ENCODE data around the gene DPPA3.
"Not testable (repeated sequence)": the region's sequence is repeated elsewhere in the genome, so short reads cannot be mapped to it uniquely, and the experiment has no call there.

The DPPA3 gene

DNA sequence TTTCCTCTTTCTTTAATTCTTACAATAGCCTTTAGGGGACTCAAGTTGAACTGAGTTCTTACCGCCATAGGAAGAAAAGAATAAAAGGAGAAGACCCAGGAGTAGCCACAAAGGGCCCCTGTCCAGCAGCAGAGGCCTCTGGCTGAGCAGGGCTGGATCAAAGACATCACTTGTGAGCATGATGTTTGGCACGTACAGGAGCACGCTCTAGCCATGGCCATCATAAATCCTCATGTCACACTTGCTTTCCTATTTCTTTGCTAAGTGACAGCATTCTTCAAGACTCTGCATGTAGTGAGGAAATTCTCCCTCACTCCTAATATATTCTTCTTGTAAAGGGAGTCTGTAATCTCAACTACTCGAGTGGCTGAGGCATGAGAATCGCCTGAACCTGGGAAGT is 20.3 kb downstream of the DPPA3 start:
- DNase-seq, result no peak

DNA sequence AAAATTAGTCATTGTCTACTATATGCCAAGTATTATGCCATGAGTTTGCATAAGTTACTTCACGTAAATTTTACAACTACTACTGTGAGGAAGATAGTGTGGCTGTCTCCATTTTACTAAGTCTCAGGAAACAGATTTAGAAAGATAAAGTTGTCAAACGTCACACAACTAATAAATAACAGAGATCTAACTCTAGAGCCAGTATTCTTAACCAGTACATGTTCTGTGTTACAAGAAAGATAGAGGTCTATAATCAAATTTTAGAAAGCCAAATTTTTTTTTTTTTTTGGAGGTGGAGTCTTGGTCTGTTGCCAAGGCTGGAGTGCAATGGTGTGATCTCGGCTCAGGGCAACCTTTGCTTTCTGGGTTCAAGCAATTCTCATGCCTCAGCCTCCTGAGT is 21.8 kb downstream of the DPPA3 start:
- no peak for DNase-seq

DNA sequence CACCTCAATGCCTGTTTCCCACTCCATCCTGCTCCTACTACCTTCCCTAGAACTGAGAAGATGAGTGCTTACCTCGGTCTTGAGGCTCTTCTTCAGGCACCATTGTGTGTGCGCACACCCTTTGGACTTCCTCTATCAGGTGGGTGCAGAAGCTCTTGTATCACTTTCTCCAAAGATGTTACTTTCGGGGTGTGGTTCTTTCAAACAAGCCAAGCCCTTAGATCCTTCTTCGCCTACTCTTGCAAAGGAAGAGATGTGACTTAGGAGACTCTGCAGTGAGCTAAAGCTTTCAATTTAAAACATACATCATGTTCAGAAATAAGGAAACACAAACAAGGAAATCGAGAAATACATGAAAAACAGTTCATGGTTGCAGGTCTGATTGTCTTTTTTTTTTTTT is 36.0 kb downstream of the DPPA3 start, which contains the start of gene CLEC4C:
CLEC4C (minus strand) TSS at position 130 of the 400 bp plus-strand sequence; CDS start at position 103, 27 bp downstream.
- no peak for DNase-seq

DNA sequence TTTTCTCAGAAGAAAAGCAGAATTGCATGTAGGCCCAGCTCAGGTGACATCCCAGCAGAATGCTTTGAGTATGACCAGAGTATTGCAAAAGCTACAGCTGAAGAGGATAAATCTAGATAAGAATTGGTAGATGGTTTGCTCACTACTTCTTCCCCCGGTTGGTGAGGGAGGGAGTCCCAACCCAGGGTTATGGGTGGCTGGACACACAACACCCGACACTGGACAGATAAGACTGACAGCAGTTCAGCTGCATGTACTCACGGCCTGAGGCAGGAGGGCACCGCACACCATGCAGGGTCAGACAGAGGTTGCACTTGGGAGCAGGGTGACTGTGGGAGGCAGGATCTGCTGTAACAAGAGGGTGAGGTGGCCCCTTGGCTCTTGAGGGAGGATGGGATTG is 37.6 kb downstream of the DPPA3 start:
- DNase-seq, result no peak

DNA sequence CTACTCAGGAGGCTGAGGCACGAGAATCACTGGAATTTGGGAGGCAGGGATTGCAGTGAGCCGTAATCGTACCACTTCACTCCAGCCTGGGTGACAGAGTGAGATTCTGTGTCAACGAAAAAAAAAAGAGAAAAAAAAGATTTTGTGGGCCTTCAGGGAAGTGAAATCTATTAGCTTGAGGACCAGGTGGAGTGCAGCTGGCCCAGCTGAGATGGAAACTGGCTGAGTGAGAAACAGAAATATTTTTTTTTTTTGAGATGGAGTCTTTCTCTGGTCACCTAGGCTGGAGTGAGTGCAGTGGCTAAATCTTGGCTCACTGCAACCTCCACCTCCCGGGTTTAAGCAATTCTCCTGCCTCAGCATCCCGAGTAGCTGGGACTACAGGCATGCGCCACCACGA is 38.2 kb downstream of the DPPA3 start:
- no peak for DNase-seq

DNA sequence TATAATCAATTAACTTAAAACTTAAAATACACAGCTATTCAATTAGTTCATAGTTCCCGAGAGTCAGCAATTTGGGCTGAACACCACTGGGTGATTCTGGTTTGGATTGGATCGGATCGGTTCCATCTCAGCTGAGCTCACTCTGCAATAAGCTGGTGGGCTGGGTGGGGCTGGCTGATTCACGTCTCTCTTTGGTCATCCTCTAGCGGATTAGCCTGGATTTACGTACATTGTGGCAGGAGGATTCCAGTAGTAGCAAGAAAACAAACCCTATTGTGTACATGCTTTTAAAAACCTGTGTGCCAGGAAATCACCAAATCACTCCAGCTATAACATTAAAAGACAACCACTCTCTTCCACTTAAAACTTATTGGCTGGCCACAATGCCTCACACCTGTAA is 39.1 kb downstream of the DPPA3 start:
- DNase-seq, result no peak

DNA sequence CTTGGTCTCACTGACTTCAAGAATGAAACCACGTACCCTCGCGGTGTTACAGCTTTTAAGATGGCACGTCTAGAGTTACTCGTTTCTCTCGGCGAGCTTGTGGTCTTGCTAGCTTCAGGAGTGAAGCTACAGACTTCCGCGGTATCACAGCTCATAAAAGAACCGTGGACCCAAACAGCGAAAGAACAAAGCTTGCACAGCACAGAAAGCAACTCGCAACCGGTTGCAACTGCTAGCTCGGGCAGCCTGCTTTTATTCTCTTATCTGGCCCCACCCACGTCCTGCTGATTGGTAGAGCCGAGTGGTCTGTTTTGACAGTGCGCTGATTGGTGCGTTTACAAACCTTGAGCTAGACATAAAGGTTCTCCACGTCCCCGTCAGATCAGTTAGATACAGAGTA is 40.2 kb downstream of the DPPA3 start:
- DNase-seq, result no peak

DNA sequence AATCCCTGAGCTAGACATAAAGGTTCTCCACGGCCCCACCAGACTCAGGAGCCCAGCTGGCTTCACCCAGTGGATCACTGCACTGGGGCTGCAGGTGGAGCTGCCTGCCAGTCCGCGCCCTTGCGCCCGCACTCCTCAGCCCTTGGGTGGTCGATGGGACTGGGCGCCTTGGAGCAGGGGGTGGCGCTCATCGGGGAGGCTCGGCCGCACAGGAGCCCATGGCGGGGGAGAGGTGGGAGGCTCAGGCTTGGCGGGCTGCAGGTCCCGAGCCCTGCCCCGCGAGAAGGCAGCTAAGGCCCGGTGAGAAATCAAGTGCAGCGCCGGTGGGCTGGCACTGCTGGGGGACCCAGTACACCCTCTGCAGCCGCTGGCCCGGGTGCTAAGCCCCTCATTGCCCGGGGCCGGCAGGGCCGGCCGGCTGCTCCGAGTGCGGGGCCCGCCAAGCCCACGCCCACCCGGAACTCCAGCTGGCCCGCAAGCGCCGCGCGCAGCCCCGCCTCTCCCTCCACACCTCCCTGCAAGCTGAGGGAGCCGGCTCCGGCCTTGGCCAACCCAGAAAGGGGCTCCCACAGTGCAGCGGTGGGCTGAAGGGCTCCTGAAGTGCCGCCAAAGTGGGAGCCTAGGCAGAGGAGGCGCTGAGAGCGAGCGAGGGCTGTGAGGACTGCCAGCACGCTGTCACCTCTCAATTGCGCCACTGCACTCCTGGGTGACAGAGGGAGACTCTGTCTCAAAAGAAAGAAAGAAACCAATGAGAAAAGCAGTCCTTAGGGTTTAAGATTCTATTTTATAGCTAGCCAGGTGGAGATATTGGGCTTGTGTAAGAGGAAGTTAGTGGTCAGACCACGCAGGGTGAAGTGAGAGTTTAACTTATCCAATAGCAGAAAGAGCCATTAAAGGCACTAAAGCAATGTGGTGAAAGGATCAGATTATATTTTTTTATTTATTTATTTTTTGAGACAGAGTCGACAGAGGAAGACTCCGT is 41.0 kb downstream of the DPPA3 start:
- DNase-seq, result not testable (repeated sequence)

DNA sequence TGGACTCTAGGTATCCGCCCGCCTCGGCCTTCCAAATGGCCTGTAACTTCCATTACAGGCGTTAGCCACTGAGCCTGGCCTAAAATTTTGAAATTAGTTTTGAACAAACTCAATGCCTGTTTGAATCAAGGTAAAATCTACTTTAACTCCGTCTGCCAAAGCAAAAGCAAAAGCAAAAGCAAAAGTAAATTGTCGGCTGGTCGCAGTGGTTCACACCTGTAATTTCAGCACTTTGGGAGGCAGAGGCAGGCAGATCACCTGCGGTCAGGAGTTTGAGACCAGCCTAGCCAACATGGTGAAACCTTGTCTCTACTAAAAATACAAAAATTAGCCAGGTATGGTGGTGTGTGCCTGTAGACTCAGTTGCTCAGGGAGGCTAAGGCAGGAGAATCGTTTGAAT is 44.4 kb downstream of the DPPA3 start:
- DNase-seq, result not testable (repeated sequence)

DNA sequence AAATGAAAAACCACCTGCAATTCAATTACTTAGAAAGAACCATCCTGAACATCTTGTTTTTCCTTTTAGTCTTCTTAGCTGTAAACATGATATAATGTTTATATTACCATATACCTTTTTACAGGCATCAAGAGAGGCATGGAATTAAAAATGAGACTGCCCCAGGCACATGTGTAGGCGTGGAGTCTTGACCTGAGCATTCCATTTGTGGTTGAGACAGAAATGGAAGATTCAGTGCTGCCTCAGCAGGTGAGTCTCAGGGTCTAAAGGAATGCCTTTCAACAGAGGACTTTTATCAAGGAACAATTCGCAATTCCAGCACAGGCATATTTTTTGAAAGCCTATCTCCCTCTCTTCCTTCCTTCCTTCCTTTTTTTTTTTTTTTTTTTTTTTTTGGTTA is 45.8 kb downstream of the DPPA3 start:
- DNase-seq, result no peak

DNA sequence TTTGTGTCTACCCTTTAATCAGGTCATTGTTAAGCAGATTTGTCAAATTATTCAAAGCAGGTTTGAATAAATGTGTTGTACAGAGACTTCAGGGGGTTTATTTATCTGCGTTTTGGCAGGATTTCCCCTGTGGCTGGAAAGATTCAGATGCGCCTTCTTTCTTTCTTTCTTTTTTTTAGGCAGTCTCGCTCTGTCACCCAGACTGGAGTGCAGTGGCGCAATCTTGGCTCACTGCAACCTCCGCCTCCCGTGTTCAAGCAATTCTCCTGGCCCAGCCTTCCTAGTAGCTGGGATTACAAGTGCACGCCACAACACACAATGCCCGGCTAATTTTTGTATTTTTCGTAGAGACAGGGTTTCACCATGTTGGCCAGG is 47.5 kb downstream of the DPPA3 start:
- DNase-seq, result no peak

All from SW 1271 (cell line).